GM21529 (cell line): ENCODE results near the gene TRIM60.
"Not testable (repeated sequence)": the region's sequence is repeated elsewhere in the genome, so short reads cannot be mapped to it uniquely, and the experiment has no call there.

ENCODE experiments used
- ATAC-seq: cut with Tn5 transposase; IDR thresholded peaks from one replicate; pipeline ENCODE4 v1.9.1; 2021; ENCODE audit not compliant: unreplicated experiment

The TRIM60 gene

GRCh38 chr4:165031436-165032211 is at the start of gene TRIM60:
Gene TRIM60 (plus strand): TSS chr4:165031999. CDS start chr4:165040073, 8,074 bp downstream.
- no peak for ATAC-seq

- no peak for ATAC-seq
Observed at GRCh38 chr4:164989471-164989870, 42.3 kb upstream of the TRIM60 start.

- not testable (repeated sequence) for ATAC-seq
Observed at GRCh38 chr4:164990786-164991185, 41.0 kb upstream of the TRIM60 start.

GRCh38 chr4:164996123-164996522 is 35.7 kb upstream of the TRIM60 start:
- not testable (repeated sequence) for ATAC-seq

GRCh38 chr4:164997324-164997723 is 34.5 kb upstream of the TRIM60 start:
- no peak for ATAC-seq

- ATAC-seq, result no peak
Observed at GRCh38 chr4:164997941-164998340, 33.9 kb upstream of the TRIM60 start.

GRCh38 chr4:164998526-164999080 is 33.2 kb upstream of the TRIM60 start:
- ATAC-seq, result not testable (repeated sequence)

GRCh38 chr4:165001957-165002356 is 29.8 kb upstream of the TRIM60 start:
- ATAC-seq, result not testable (repeated sequence)

GRCh38 chr4:165005352-165005925 is 26.4 kb upstream of the TRIM60 start:
- ATAC-seq, result no peak

GRCh38 chr4:165006456-165006855 is 25.3 kb upstream of the TRIM60 start:
- ATAC-seq, result no peak

- ATAC-seq, result no peak
Observed at GRCh38 chr4:165006886-165007285, 24.9 kb upstream of the TRIM60 start.

- ATAC-seq, result no peak
Observed at GRCh38 chr4:165009493-165010227, 22.1 kb upstream of the TRIM60 start.

GRCh38 chr4:165010487-165010886 is 21.3 kb upstream of the TRIM60 start:
- ATAC-seq, result no peak

- ATAC-seq, result no peak
Observed at GRCh38 chr4:165010991-165011390, 20.8 kb upstream of the TRIM60 start.

DNA sequence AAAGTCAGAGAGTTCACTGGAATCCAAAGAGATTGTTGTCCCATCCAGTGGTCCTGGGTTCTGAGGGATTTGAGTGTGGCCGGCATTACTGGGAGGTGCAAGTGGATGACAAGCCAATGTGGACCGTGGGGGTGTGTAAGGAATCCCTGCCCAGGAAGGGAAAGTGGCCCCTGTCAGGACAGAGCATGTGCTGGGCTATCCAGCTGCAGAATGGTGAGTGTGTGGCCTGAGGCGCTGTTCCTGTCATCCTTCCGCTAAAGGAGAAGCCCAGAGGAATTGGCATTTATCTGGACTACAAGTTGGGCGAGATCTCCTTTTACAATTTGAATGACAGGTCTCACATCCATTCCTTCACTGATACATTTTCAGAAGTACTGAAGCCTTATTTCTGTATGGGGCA is 20.4 kb upstream of the TRIM60 start:
- no peak for ATAC-seq

GRCh38 chr4:165013691-165014090 is 18.1 kb upstream of the TRIM60 start:
- ATAC-seq, result no peak

- no peak for ATAC-seq
Observed at GRCh38 chr4:165016971-165017370, 14.8 kb upstream of the TRIM60 start.

DNA sequence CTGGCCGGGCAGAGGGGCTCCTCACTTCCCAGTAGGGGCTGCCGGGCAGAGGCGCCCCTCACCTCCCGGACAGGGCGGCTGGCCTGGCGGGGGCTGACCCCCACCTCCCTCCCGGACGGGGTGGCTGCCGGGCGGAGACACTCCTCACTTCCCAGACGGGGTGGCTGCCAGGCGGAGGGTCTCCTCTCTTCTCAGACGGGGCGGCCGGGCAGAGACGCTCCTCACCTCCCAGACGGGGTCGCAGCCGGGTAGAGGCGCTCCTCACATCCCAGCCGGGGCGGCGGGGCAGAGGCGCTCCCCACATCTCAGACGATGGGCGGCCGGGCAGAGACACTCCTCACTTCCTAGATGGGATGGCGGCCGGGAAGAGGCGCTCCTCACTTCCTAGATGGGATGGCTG is 11.8 kb upstream of the TRIM60 start:
- not testable (repeated sequence) for ATAC-seq

DNA sequence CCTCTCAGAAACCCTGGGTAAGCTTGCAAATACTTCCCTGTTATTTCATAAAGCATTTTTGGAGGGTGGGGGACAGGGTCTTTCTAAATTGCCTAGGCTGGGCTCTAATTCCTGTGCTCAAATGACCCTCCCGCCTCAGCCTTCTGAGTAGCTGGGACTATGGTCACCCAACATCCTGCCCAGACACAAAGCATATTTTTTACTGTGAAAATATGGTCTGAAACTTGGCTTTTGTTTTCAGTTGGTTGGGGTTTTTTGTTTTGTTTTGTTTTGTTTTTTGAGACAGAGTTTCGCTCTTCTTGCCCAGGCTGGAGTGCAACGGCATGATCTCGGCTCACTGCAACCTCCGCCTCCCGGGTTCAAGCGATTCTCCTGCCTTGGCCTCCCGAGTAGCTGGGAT is 6.0 kb upstream of the TRIM60 start:
- not testable (repeated sequence) for ATAC-seq

GRCh38 chr4:165027762-165028402 is 3.9 kb upstream of the TRIM60 start:
- no peak for ATAC-seq

DNA sequence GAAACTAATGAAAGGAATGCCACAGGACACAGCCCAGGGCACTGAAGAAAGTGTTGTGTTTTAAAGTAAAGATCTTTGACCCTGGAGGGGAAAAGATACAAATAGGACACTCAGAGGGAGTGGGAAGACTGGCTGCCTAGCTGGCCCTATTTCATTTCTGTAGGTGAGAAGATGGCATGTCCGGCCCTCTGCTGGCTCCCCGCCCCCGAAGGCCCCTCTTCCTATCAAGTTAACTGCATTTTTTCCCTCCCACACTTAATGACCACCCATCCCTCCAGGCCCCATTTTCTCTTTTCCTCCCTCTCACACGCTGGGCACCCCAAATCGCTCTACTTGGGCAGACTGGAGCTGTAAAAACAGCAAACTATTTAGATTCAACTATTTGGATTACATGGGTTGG is 16.4 kb downstream of the TRIM60 start:
- ATAC-seq, result no peak
